Measurements from ENCODE around the gene RASD2.
A peak's percentile ranks its signal among the peaks of the same experiment; 100 is the strongest.

Gene RASD2

GRCh38 chr22:35561796-35562526 lies 21.3 kb downstream of the RASD2 start:
- no peak for ATAC-seq

- ATAC-seq: no peak
These were observed 22.6 kb downstream of the RASD2 start for GRCh38 chr22:35563211-35563610.

- ATAC-seq: no peak
These were observed 24.6 kb downstream of the RASD2 start for GRCh38 chr22:35564975-35565867.

- ATAC-seq: no peak
These were observed 26.9 kb downstream of the RASD2 start for GRCh38 chr22:35567351-35568141.

- no peak for ATAC-seq
These were observed 28.4 kb downstream of the RASD2 start for GRCh38 chr22:35568751-35569739.

- no peak for ATAC-seq
These were observed 29.3 kb downstream of the RASD2 start for GRCh38 chr22:35569916-35570315.

- no peak for ATAC-seq
These were observed 30.1 kb downstream of the RASD2 start for GRCh38 chr22:35570686-35571194.

GRCh38 chr22:35572556-35572955 lies 31.9 kb downstream of the RASD2 start:
- no peak for ATAC-seq

- ATAC-seq: no peak
These were observed 34.6 kb downstream of the RASD2 start for GRCh38 chr22:35575116-35575748.

- no peak for ATAC-seq
These were observed 36.0 kb downstream of the RASD2 start for GRCh38 chr22:35576671-35577070.

- no peak for ATAC-seq
These were observed 37.4 kb downstream of the RASD2 start for GRCh38 chr22:35577799-35578659.

- ATAC-seq: no peak
These were observed 38.4 kb downstream of the RASD2 start for GRCh38 chr22:35578836-35579575.

- ATAC-seq: no peak
These were observed 39.9 kb downstream of the RASD2 start for GRCh38 chr22:35580351-35581022.

GRCh38 chr22:35581023-35581413 lies 40.4 kb downstream of the RASD2 start:
- ATAC-seq: no peak

GRCh38 chr22:35582218-35582860 lies 41.7 kb downstream of the RASD2 start:
- no peak for ATAC-seq

- peak in 1 of 2 donors; percentile 70 for ATAC-seq
These were observed 42.4 kb downstream of the RASD2 start for GRCh38 chr22:35582861-35583670.

- no peak for ATAC-seq
These were observed 46.1 kb downstream of the RASD2 start for GRCh38 chr22:35586771-35587170.

Measured in activated CD4-positive, CD25-positive, alpha-beta regulatory T cell treated with anti-CD3 and anti-CD28 coated beads, Interleukin-2, amount 50 U/mL, for 24 hours (primary cell).